HEK293T (cell line): Measurements from ENCODE around the gene CD96.

Source experiments
- CTCF ChIA-PET: fragments of 350-600 bp; formaldehyde crosslinking; extraction: SDS; loops from one replicate; lab custom pipeline; 2021; ENCODE audit warnings: antibody characterized with exemption, inconsistent platforms; lab: Yijun Ruan, JAX
- POLR2A ChIA-PET: fragments of 350-600 bp; formaldehyde crosslinking; extraction: SDS; loops from one replicate; lab custom pipeline; 2020; ENCODE audit warnings: antibody characterized with exemption, inconsistent platforms; lab: Yijun Ruan, JAX
- DNase-seq: peaks from one replicate; pipeline ENCODE4 v3.0.0; 2012; ENCODE audit warnings: mixed read lengths; ENCODE audit errors: extremely low spot score
- ARNT ChIP-seq: fragments of 450-650 bp; IDR thresholded peaks from 2 replicates; pipeline ENCODE4 v1.6.1; 2017; ENCODE audit warnings: mild to moderate bottlenecking
- BHLHE40 ChIP-seq: fragments of 450-650 bp; IDR thresholded peaks from 2 replicates; pipeline ENCODE4 v1.6.1; 2016; ENCODE audit warnings: mild to moderate bottlenecking, moderate library complexity, borderline replicate concordance
- CTBP1 ChIP-seq: fragments of 450-650 bp; IDR thresholded peaks from 2 replicates; pipeline ENCODE4 v1.6.1; 2016; ENCODE audit warnings: borderline replicate concordance
- ELF4 ChIP-seq: fragments of 450-650 bp; IDR thresholded peaks from 2 replicates; pipeline ENCODE4 v1.6.1; 2017; ENCODE audit warnings: antibody characterized with exemption
- FOXA1 ChIP-seq: fragments of 450-650 bp; IDR thresholded peaks from 2 replicates; pipeline ENCODE4 v1.6.1; 2016; ENCODE audit warnings: mild to moderate bottlenecking
- FOXK2 ChIP-seq: fragments of 450-650 bp; IDR thresholded peaks from 2 replicates; pipeline ENCODE4 v1.6.1; 2016; ENCODE audit warnings: mild to moderate bottlenecking
- FOXM1 ChIP-seq: fragments of 450-650 bp; IDR thresholded peaks from 2 replicates; pipeline ENCODE4 v1.6.1; 2017; ENCODE audit warnings: mild to moderate bottlenecking, borderline replicate concordance
- HDGF ChIP-seq: fragments of 450-650 bp; IDR thresholded peaks from 2 replicates; pipeline ENCODE4 v1.6.1; 2017; ENCODE audit warnings: antibody characterized with exemption, borderline replicate concordance
- L3MBTL2 ChIP-seq: fragments of 450-650 bp; conservative IDR thresholded peaks from 2 replicates; pipeline ENCODE4 v1.6.1; 2016; ENCODE audit warnings: mild to moderate bottlenecking
- LEF1 ChIP-seq: fragments of 450-650 bp; IDR thresholded peaks from 2 replicates; pipeline ENCODE4 v1.6.1; 2017; ENCODE audit warnings: mild to moderate bottlenecking, borderline replicate concordance
- NFRKB ChIP-seq: fragments of 450-650 bp; IDR thresholded peaks from 2 replicates; pipeline ENCODE4 v1.6.1; 2016; ENCODE audit warnings: mild to moderate bottlenecking, moderate library complexity
- PKNOX1 ChIP-seq: fragments of 450-650 bp; IDR thresholded peaks from 2 replicates; pipeline ENCODE4 v1.6.1; 2016
- SP1 ChIP-seq: fragments of 450-650 bp; IDR thresholded peaks from 2 replicates; pipeline ENCODE4 v1.6.1; 2017
- SUZ12 ChIP-seq: fragments of 450-650 bp; IDR thresholded peaks from 2 replicates; pipeline ENCODE4 v1.6.1; 2016; ENCODE audit warnings: mild to moderate bottlenecking
- TARDBP ChIP-seq: fragments of 450-650 bp; IDR thresholded peaks from 2 replicates; pipeline ENCODE4 v1.6.1; 2016
- ZNF384 ChIP-seq: fragments of 450-650 bp; IDR thresholded peaks from 2 replicates; pipeline ENCODE4 v1.6.1; 2016

The CD96 gene

GRCh38 chr3:111570404-111571030 lies 28.5 kb downstream of the CD96 start:
- CTCF ChIA-PET: no interaction called here
- POLR2A ChIA-PET: no interaction called here
- TF ChIP-seq SUZ12 (no peak), HDGF (no peak), SP1 (no peak), FOXA1 (no peak), PKNOX1 (no peak), TARDBP (no peak), NFRKB (no peak), BHLHE40 (no peak), CTBP1 (no peak), LEF1 (no peak), ELF4 (no peak), ARNT (no peak), FOXM1 (no peak), L3MBTL2 (no peak), ZNF384 (no peak), FOXK2 (no peak)
- DNase-seq: no peak

- TF ChIP-seq FOXM1 (no peak), FOXK2 (no peak), SP1 (no peak)
- no peak for DNase-seq
- POLR2A ChIA-PET: no interaction called here
- CTCF ChIA-PET: no interaction called here
Observed at GRCh38 chr3:111571282-111571681, 29.3 kb downstream of the CD96 start.

- ChIA-PET POLR2A (no interaction called here), CTCF (no interaction called here)
- TF ChIP-seq SUZ12 (no peak), ZNF384 (no peak), SP1 (no peak), FOXK2 (no peak), BHLHE40 (no peak), NFRKB (no peak), CTBP1 (no peak), L3MBTL2 (no peak), ARNT (no peak), ELF4 (no peak), TARDBP (no peak), FOXM1 (no peak), PKNOX1 (no peak)
- no peak for DNase-seq
Observed at GRCh38 chr3:111571907-111572460, 30.0 kb downstream of the CD96 start.

- no peak for TF ChIP-seq ZNF384
- no peak for TF ChIP-seq SUZ12
- TF ChIP-seq NFRKB: no peak
- TF ChIP-seq PKNOX1: no peak
- no peak for DNase-seq
- ChIA-PET POLR2A (no interaction called here), CTCF (interaction anchor here (0.6 to 1.0 kb wide), 2 partner anchors 92 to 1001 kb away, joined by 3 read pairs; no protein-coding TSS in a partner anchor)
Observed at GRCh38 chr3:111577113-111577512, 35.1 kb downstream of the CD96 start.

- CTCF ChIA-PET: interaction anchor here (0.6 to 1.0 kb wide), 3 partner anchors 91 to 1000 kb away, joined by 3 read pairs; no protein-coding TSS in a partner anchor
- peak; percentile 16 for DNase-seq
- TF ChIP-seq ZNF384 (no peak), ELF4 (no peak), BHLHE40 (no peak), LEF1 (no peak), L3MBTL2 (no peak), FOXM1 (no peak), HDGF (no peak), FOXA1 (no peak), TARDBP (no peak), ARNT (no peak), NFRKB (no peak)
- POLR2A ChIA-PET: no interaction called here
Observed at GRCh38 chr3:111577798-111578685, 36.0 kb downstream of the CD96 start.

GRCh38 chr3:111578867-111579266 lies 36.9 kb downstream of the CD96 start:
- ChIA-PET POLR2A (no interaction called here), CTCF (no interaction called here)
- no peak for DNase-seq
- TF ChIP-seq FOXK2 (no peak), NFRKB (no peak), LEF1 (no peak), HDGF (no peak), ELF4 (no peak), FOXM1 (no peak), BHLHE40 (no peak), ZNF384 (no peak), ARNT (no peak), PKNOX1 (no peak), SUZ12 (no peak)
